ENCODE data around the gene OCRL. TPM values are rescaled to one million over a fixed set of nuclear protein-coding genes. Genes with fewer than 3 reads are reported as not detected.

OCRL gene
- total RNA-seq, 1 donor from 2014 or later: 41.8 TPM

DNA sequence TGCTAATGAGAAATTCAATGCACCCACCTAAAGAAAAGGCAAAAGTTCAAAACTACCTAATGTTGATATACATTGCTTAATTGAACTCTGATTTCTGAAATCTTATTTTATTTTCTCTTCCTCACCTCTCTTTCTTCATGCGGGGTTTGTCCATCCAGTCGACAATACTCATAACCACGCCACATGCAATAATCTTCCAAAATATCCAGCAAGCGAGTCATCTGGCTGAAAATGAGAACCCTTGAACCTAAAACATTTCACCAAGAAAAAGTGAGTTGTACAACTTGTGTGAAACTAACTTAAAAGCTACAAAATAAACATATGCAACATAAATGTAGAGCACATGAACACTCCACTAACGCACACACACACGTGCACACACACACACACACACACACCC is 43.4 kb upstream of the OCRL start:
- no peak for DNase-seq (ENCODE audit: extremely low spot score, unreplicated experiment)

DNA sequence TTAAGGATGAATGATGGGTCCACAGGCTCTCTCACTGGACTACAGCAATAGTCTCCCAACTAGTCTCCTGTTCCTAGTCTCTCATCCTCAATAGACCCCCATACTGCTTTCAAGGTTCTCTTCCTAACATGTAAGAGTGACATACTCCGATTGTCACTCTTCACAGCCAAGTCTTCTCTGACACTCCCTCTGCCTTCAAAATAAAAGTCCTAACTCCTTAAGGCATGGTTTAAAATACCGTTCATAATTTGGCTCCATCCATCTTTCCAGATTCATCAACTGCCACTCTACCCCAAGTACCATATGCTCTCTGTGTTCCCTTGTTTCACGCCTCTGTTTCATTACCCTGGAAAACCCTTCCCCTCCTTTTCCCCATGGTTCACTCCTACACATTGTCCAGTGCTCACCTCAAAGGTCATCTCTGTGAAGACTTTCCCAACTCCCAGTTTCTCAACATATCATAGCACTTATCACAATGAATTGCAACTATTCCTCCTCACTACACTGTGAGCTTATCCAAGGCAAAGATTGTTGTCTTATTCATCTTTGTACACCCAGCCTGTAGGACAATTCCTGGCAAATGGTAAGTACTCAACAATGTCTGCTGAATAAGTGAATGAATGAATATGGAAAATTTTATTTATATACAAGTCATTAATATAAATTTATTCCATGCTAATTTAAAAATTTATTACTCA is 42.8 kb upstream of the OCRL start:
- no peak for DNase-seq (ENCODE audit: extremely low spot score, unreplicated experiment)
- no peaks in the 10 kb centered on the region for H3K9me3 Mint-ChIP-seq
- no peak overlapping the region for H3K4me3 Mint-ChIP-seq
- H3K27me3 Mint-ChIP-seq: no peaks in the 10 kb centered on the region
- peaks cover 32% of the 10 kb centered on the region for H3K36me3 Mint-ChIP-seq
- H3K4me1 Mint-ChIP-seq (ENCODE audit: unreplicated experiment): no peaks in the 10 kb centered on the region
- H3K27ac Mint-ChIP-seq: no peak overlapping the region
- TF ChIP-seq, protein P1, sequence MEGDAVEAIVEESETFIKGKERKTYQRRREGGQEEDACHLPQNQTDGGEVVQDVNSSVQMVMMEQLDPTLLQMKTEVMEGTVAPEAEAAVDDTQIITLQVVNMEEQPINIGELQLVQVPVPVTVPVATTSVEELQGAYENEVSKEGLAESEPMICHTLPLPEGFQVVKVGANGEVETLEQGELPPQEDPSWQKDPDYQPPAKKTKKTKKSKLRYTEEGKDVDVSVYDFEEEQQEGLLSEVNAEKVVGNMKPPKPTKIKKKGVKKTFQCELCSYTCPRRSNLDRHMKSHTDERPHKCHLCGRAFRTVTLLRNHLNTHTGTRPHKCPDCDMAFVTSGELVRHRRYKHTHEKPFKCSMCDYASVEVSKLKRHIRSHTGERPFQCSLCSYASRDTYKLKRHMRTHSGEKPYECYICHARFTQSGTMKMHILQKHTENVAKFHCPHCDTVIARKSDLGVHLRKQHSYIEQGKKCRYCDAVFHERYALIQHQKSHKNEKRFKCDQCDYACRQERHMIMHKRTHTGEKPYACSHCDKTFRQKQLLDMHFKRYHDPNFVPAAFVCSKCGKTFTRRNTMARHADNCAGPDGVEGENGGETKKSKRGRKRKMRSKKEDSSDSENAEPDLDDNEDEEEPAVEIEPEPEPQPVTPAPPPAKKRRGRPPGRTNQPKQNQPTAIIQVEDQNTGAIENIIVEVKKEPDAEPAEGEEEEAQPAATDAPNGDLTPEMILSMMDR (conservative IDR thresholded peaks at IDR 0.05): no peak

More for the DNA sequence above, 43.4 kb upstream of the OCRL start:
- Mint-ChIP-seq H3K4me3 (no peak overlapping the region), H3K27ac (no peak overlapping the region), H3K9me3 (no peaks in the 10 kb centered on the region), H3K4me1 (ENCODE audit: unreplicated experiment) (no peaks in the 10 kb centered on the region), H3K36me3 (peaks cover 30% of the 10 kb centered on the region), H3K27me3 (no peaks in the 10 kb centered on the region)
- TF ChIP-seq, protein P1 (conservative IDR thresholded peaks at IDR 0.05): no peak

DNA sequence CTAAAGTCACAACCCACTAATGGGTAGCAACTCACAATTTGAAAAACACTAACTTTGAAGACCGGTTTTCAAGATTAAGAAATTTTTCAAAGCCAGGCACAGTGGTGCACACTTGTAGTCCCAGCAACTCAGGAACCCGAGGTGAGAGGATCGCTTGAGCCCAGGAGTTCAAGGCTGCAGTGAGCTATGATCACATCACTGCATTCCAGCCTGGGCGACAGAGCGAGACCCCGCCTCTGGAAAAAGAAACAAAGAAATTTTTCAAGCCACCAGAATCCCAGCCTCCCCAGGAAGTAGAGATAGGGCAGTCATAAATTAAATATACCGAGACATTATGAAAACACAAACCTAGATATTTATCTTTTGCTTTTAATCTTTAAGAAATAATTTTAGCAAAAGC is 29.7 kb upstream of the OCRL start:
- Mint-ChIP-seq H3K4me1 (ENCODE audit: unreplicated experiment) (no peaks in the 10 kb centered on the region), H3K27ac (no peak overlapping the region), H3K4me3 (no peak overlapping the region), H3K27me3 (no peaks in the 10 kb centered on the region), H3K36me3 (peaks cover 40% of the 10 kb centered on the region), H3K9me3 (no peaks in the 10 kb centered on the region)
- no peak for DNase-seq (ENCODE audit: extremely low spot score, unreplicated experiment)
- TF ChIP-seq, protein P1 (conservative IDR thresholded peaks at IDR 0.05): no peak

DNA sequence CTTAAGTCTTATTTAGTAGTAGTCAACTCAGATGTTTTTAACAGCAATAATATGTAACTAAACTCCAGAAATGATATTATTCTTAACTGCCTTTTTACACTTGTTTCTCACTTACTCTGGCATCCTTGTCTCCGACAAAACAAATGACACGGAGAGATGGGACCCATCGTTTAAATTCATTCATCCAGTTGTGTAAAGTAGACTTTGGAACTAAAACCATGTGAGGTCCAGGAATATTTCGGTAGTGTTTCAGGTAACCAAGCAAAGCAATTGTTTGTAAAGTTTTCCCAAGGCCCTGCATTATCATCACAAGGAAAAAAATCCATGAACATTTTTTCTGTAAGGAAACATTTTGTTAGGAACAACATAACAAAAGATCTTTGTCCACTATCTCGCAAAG is 28.4 kb upstream of the OCRL start:
- DNase-seq (ENCODE audit: extremely low spot score, unreplicated experiment): no peak
- Mint-ChIP-seq H3K36me3 (peaks cover 39% of the 10 kb centered on the region), H3K4me1 (ENCODE audit: unreplicated experiment) (no peaks in the 10 kb centered on the region), H3K9me3 (no peaks in the 10 kb centered on the region), H3K27me3 (no peaks in the 10 kb centered on the region), H3K4me3 (no peak overlapping the region), H3K27ac (no peak overlapping the region)
- TF ChIP-seq, protein P1 (conservative IDR thresholded peaks at IDR 0.05): no peak

DNA sequence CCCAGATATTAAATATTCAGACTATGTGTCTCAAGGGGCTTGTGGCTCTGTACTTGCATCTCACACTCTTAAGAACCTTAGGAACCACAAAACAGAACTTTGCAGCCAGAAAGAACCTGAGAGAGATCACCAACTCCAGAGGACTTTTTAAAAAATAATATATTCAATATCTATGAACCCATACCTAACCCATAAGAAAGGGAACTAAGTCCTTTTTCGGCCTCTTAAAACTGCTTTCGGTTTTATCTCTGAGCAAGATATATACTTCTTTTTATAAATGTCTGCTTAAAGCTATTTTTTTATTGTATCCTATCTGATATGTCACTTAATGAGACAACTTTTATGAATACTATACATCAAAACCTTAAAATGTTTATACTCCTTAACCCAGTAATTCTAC is 27.6 kb upstream of the OCRL start:
- TF ChIP-seq, protein P1 (conservative IDR thresholded peaks at IDR 0.05): no peak
- Mint-ChIP-seq H3K4me3 (no peak overlapping the region), H3K9me3 (no peaks in the 10 kb centered on the region), H3K27me3 (no peaks in the 10 kb centered on the region), H3K36me3 (peaks cover 34% of the 10 kb centered on the region), H3K27ac (no peak overlapping the region), H3K4me1 (ENCODE audit: unreplicated experiment) (no peaks in the 10 kb centered on the region)
- no peak for DNase-seq (ENCODE audit: extremely low spot score, unreplicated experiment)

Measured in type B pancreatic cell (in vitro differentiated cells).